ENCODE data around the gene PDLIM5.
"Not testable (repeated sequence)": the region's sequence is repeated elsewhere in the genome, so short reads cannot be mapped to it uniquely, and the experiment has no call there.

The PDLIM5 gene

DNA sequence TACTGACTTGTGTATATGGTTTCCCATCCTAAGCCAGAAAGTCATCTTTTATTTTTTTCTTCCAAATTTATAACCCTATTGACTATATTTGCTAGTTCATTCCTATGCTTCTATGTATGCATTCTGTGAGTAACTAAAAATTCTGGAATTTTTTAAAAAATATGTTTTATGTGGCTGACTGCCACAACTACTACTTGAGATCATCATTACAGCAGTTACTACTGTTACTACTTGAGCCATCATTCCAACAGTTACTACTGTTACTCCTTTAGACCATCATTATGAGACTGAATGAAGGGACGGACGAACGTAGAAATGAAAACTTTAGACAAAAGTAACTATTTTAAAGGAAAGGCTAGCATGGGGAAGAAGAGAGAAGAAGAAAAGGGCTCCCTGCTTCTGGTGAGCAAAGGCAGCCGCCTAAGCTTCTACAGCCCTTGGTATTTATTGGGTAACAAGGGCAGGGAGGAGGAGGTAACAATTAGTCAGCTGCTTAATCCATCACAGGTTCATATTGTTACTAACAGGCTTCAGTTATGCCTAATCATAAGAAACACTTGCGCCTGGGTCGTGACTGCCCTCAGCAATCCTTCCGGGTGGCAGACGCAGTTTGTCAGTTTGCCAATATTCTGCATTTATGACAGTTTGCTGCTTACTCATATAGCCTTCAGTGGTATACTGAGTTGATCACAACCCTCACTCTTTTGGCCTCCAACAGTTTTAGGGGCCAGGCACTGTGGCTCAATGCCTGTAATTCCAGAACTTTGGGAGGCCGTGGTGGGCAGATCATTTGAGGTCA is 80.4 kb downstream of the PDLIM5 start:
- no peak for DNase-seq

- no peak for DNase-seq
Measured at GRCh38 chr4:94533405-94534223, 81.9 kb downstream of the PDLIM5 start.

DNA sequence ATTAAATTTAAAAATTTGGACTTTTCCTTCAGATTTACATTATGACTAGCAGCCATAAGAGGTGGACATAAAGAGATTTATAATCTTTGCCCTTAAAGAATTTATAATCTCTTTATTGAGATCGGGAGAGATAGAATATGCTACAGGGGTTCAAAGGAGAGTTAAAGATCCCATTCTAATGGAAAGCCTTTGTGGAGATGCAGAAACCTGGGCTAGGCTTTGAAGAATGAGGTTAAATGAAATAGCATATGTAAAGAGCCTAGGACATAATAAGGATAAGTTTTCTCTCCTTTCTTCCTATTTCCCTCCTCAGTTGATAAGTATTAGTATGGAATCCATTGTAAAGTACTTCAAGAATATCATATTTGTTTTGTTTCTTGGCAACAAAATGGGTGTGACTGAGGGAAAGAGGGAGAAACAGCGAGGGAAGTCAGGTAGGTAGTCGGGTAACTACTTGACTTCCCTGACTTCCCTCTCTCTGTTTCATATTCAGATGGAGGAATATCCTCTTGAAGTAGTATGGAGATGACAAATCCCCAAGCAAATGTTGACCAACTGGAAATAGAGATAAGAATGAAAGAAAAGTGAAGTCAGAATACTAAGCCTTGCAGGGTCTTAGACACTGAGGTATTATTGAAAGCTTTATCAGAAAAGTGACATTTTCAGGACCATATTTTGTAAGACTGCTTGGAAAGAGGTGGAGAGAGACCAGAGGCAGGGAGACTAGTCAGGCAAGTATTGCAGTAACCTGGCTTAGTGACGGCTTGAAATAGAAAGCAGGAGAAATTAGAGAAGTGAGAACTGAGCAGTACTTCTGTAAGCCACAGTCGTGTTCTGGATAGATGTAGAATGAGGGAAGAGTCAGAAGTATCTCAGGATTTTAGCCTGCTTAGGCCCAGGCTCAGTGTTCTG is 82.9 kb downstream of the PDLIM5 start:
- no peak for DNase-seq

- no peak for DNase-seq
Measured at GRCh38 chr4:94536049-94536448, 84.3 kb downstream of the PDLIM5 start.

GRCh38 chr4:94536649-94537469 is 85.1 kb downstream of the PDLIM5 start:
- no peak for DNase-seq

- no peak for DNase-seq
Measured at GRCh38 chr4:94537921-94538628, 86.3 kb downstream of the PDLIM5 start.

DNA sequence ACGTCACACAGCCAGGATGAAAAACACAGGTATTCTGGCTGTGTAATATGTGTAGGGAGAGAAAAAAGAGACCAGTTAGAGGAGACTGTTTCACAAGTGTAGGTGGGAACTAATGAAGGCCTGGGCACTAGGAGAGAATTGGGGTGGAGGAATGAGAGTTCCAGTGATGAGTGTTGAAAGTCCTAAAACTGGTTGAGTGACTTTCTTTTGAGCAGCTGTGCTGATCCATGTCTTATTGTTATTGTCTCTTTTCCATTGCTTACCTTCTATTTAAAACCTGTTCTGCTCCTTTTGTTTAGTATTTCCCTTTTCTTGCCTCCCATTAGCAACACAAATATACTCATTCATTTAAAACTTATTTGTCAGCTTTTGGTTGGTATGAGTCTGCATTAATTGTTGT is 88.7 kb downstream of the PDLIM5 start:
- no peak for DNase-seq

DNA sequence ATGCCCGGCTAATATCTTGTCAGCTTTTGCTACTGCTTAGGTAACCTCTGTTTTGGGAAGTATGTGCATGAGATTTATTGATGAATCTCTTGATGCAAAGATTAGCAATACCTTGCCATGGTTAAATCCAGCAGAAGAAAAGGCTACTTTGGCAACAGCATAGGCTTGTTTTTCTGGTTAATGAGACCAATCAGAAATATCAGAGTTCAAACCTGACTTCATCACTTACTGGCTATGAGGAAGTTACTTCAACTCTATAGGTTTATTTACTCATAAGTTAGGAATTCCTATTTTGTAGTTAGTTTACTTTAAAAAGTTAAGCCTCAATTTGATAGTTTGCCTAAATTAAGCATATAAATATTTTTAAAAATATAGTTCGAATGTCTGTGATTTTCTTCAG is 93.1 kb downstream of the PDLIM5 start:
- DNase-seq = no peak

- no peak for DNase-seq
Measured at GRCh38 chr4:94545296-94545695, 93.6 kb downstream of the PDLIM5 start.

DNA sequence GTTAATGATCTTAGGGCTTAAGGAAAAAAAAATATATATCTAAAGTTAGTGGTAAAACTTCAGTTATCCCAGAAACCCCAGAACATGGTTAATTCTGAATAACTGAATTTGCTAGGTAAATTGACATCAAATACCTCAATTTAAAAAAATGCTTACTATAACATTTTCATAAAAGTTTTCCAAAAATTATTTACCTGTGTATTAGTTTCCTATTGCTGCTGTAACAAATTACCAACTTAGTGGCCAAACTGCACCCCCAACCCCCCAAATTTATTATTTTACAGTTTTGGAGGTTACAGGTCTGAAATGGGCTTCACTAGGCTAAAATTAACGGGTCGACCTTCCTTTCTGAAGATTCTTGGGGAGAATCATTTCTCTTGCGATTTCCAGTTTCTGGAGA is 95.2 kb downstream of the PDLIM5 start:
- no peak for DNase-seq

- no peak for DNase-seq
Measured at GRCh38 chr4:94548571-94548970, 96.8 kb downstream of the PDLIM5 start.

- DNase-seq = no peak
Measured at GRCh38 chr4:94550352-94550751, 98.6 kb downstream of the PDLIM5 start.

GRCh38 chr4:94550851-94551250 is 99.1 kb downstream of the PDLIM5 start:
- no peak for DNase-seq

GRCh38 chr4:94551643-94552564 is 100.2 kb downstream of the PDLIM5 start:
- DNase-seq = no peak

DNA sequence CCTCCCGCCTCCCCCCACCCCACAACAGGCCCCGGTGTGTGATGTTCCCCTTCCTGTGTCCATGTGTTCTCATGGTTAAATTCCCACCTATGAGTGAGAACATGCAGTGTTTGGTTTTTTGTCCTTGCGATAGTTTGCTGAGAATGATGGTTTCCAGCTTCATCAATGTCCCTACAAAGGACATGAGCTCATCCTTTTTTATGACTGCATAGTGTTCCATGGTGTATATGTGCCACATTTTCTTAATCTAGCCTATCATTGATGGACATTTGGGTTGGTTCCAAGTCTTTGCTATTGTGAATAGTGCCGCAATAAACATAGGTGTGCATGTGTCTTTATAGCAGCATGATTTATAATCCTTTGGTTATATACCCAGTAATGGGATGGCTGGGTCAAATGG is 104.3 kb downstream of the PDLIM5 start:
- DNase-seq = not testable (repeated sequence)

- not testable (repeated sequence) for DNase-seq
Measured at GRCh38 chr4:94557632-94558031, 105.9 kb downstream of the PDLIM5 start.

DNA sequence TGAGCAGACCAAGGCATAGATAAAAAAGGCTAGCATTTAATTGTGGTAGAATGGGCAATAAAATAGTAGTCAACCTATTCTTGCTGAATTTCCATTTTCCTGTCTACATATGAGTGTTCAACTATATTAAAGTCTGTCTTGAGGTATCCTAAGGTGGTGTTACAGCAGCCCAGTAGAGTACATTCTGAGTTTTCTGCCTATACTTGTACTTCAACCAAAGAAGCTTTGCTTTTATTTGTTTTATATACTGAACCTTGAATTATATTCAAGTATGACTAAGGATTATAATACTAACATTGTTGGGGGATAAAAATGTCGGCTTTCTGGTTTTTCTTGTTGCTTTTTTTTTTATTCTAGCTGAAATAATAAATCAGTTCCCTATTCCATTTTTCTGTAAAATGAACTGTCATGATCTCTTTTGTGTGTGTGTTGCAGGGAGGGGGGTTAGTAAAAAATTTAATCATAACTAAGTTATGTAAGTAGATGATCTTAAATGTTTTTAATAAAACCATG is 106.7 kb downstream of the PDLIM5 start:
- no peak for DNase-seq

GRCh38 chr4:94559351-94559806 is 107.6 kb downstream of the PDLIM5 start:
- no peak for DNase-seq

GRCh38 chr4:94561249-94562024 is 109.7 kb downstream of the PDLIM5 start:
- no peak for DNase-seq
